Measurements from ENCODE around the gene CEP128.

CEP128 gene

GRCh38 chr14:80940146-80940545, 1.4 kb downstream of the CEP128 start:
- no peak overlapping the region for H3K4ac ChIP-seq (ENCODE audit: low read depth, low read length)
- no peak overlapping the region for H3K23ac ChIP-seq (ENCODE audit: low read length)
- no peak overlapping the region for H3K9ac ChIP-seq (ENCODE audit: low read length)
- H3K27me3 ChIP-seq (ENCODE audit: insufficient read depth, low read length) = no peaks in the 10 kb centered on the region
- no peak overlapping the region for H2AK5ac ChIP-seq (ENCODE audit: low read length)
- peaks cover 2% of the 10 kb centered on the region for H3K79me2 ChIP-seq (ENCODE audit: control insufficient read depth, insufficient read depth, low read length, poor library complexity)
- no peak overlapping the region for H3K27ac ChIP-seq (ENCODE audit: low read depth, low read length)
- no peak overlapping the region for H4K12ac ChIP-seq (ENCODE audit: low read depth, low read length)
- H3K4me2 ChIP-seq (ENCODE audit: low read length) = no peak overlapping the region
- H3K79me1 ChIP-seq (ENCODE audit: low read length) = peaks cover 3% of the 10 kb centered on the region
- H4K91ac ChIP-seq (ENCODE audit: low read depth, low read length) = no peak overlapping the region
- no peak overlapping the region for H2BK120ac ChIP-seq (ENCODE audit: insufficient read depth, low read length, poor library complexity)
- H3K9me3 ChIP-seq (ENCODE audit: insufficient read depth, low read depth, low read length) = no peaks in the 10 kb centered on the region
- H3K36me3 ChIP-seq (ENCODE audit: control insufficient read depth in 1 of 2, insufficient read depth in 2 of 2, low read length in 2 of 2) = peaks cover 0 to 1% of the 10 kb centered on the region in 2 experiments
- no peak overlapping the region for H4K8ac ChIP-seq (ENCODE audit: low read depth, low read length)
- H3K14ac ChIP-seq (ENCODE audit: low read length) = no peak overlapping the region
- no peak overlapping the region for H3K4me3 ChIP-seq (ENCODE audit: low read depth, low read length)
- no peak overlapping the region for H2BK12ac ChIP-seq (ENCODE audit: low read length)
- WGBS (ENCODE audit: extremely low coverage, insufficient coverage, insufficient read length) = no CpG with 5 or more reads among the region's 1 CpG
- no peak for DNase-seq
- H3K4me1 ChIP-seq (ENCODE audit: control insufficient read depth in 1 of 2, insufficient read depth in 2 of 2, low read length in 2 of 2) = no peaks in the 10 kb centered on the region
- no peak overlapping the region for H2BK5ac ChIP-seq (ENCODE audit: low read depth, low read length, poor library complexity)
- H3K18ac ChIP-seq (ENCODE audit: low read length) = no peak overlapping the region
- H2AFZ ChIP-seq (ENCODE audit: insufficient read depth, low read length, poor library complexity) = no peak overlapping the region

- H4K91ac ChIP-seq (ENCODE audit: low read depth, low read length) = no peak overlapping the region
- H4K12ac ChIP-seq (ENCODE audit: low read depth, low read length) = no peak overlapping the region
- H3K23ac ChIP-seq (ENCODE audit: low read length) = no peak overlapping the region
- H3K4ac ChIP-seq (ENCODE audit: low read depth, low read length) = no peak overlapping the region
- H3K79me1 ChIP-seq (ENCODE audit: low read length) = no peaks in the 10 kb centered on the region
- no peak overlapping the region for H3K4me3 ChIP-seq (ENCODE audit: low read depth, low read length)
- no peaks in the 10 kb centered on the region for H3K79me2 ChIP-seq (ENCODE audit: control insufficient read depth, insufficient read depth, low read length, poor library complexity)
- H3K36me3 ChIP-seq (ENCODE audit: control insufficient read depth in 1 of 2, insufficient read depth in 2 of 2, low read length in 2 of 2) = peaks cover 0 to 1% of the 10 kb centered on the region in 2 experiments
- H2BK12ac ChIP-seq (ENCODE audit: low read length) = no peak overlapping the region
- no peak overlapping the region for H3K27ac ChIP-seq (ENCODE audit: low read depth, low read length)
- H3K9me3 ChIP-seq (ENCODE audit: insufficient read depth, low read depth, low read length) = no peaks in the 10 kb centered on the region
- H3K9ac ChIP-seq (ENCODE audit: low read length) = no peak overlapping the region
- no peak overlapping the region for H3K14ac ChIP-seq (ENCODE audit: low read length)
- no peak overlapping the region for H2AFZ ChIP-seq (ENCODE audit: insufficient read depth, low read length, poor library complexity)
- H3K4me2 ChIP-seq (ENCODE audit: low read length) = no peak overlapping the region
- no CpG with 5 or more reads among the region's 4 CpGs for WGBS (ENCODE audit: extremely low coverage, insufficient coverage, insufficient read length)
- H3K4me1 ChIP-seq (ENCODE audit: control insufficient read depth in 1 of 2, insufficient read depth in 2 of 2, low read length in 2 of 2) = no peaks in the 10 kb centered on the region
- H2AK5ac ChIP-seq (ENCODE audit: low read length) = no peak overlapping the region
- no peaks in the 10 kb centered on the region for H3K27me3 ChIP-seq (ENCODE audit: insufficient read depth, low read length)
- H2BK120ac ChIP-seq (ENCODE audit: insufficient read depth, low read length, poor library complexity) = no peak overlapping the region
- no peak overlapping the region for H3K18ac ChIP-seq (ENCODE audit: low read length)
- no peak for DNase-seq
- H4K8ac ChIP-seq (ENCODE audit: low read depth, low read length) = no peak overlapping the region
- no peak overlapping the region for H2BK5ac ChIP-seq (ENCODE audit: low read depth, low read length, poor library complexity)
Observed at GRCh38 chr14:80933686-80934085, 7.9 kb downstream of the CEP128 start.

GRCh38 chr14:80933282-80933681, 8.3 kb downstream of the CEP128 start:
- H3K79me1 ChIP-seq (ENCODE audit: low read length) = no peaks in the 10 kb centered on the region
- no peak overlapping the region for H3K9ac ChIP-seq (ENCODE audit: low read length)
- no peaks in the 10 kb centered on the region for H3K27me3 ChIP-seq (ENCODE audit: insufficient read depth, low read length)
- no peaks in the 10 kb centered on the region for H3K9me3 ChIP-seq (ENCODE audit: insufficient read depth, low read depth, low read length)
- H2BK120ac ChIP-seq (ENCODE audit: insufficient read depth, low read length, poor library complexity) = no peak overlapping the region
- no peak overlapping the region for H2BK5ac ChIP-seq (ENCODE audit: low read depth, low read length, poor library complexity)
- H3K4me2 ChIP-seq (ENCODE audit: low read length) = no peak overlapping the region
- no peaks in the 10 kb centered on the region for H3K36me3 ChIP-seq (ENCODE audit: control insufficient read depth in 1 of 2, insufficient read depth in 2 of 2, low read length in 2 of 2)
- H2AK5ac ChIP-seq (ENCODE audit: low read length) = no peak overlapping the region
- H3K4ac ChIP-seq (ENCODE audit: low read depth, low read length) = no peak overlapping the region
- H3K14ac ChIP-seq (ENCODE audit: low read length) = no peak overlapping the region
- H3K4me3 ChIP-seq (ENCODE audit: low read depth, low read length) = no peak overlapping the region
- H2AFZ ChIP-seq (ENCODE audit: insufficient read depth, low read length, poor library complexity) = no peak overlapping the region
- no peaks in the 10 kb centered on the region for H3K79me2 ChIP-seq (ENCODE audit: control insufficient read depth, insufficient read depth, low read length, poor library complexity)
- H3K4me1 ChIP-seq (ENCODE audit: control insufficient read depth in 1 of 2, insufficient read depth in 2 of 2, low read length in 2 of 2) = no peaks in the 10 kb centered on the region
- H2BK12ac ChIP-seq (ENCODE audit: low read length) = no peak overlapping the region
- H3K23ac ChIP-seq (ENCODE audit: low read length) = no peak overlapping the region
- H4K8ac ChIP-seq (ENCODE audit: low read depth, low read length) = no peak overlapping the region
- no peak overlapping the region for H4K12ac ChIP-seq (ENCODE audit: low read depth, low read length)
- H3K27ac ChIP-seq (ENCODE audit: low read depth, low read length) = no peak overlapping the region
- no peak overlapping the region for H3K18ac ChIP-seq (ENCODE audit: low read length)
- DNase-seq = no peak
- H4K91ac ChIP-seq (ENCODE audit: low read depth, low read length) = no peak overlapping the region

- Histone ChIP-seq H3K9ac (ENCODE audit: low read length) (no peak overlapping the region), H3K79me1 (ENCODE audit: low read length) (no peaks in the 10 kb centered on the region), H2BK5ac (ENCODE audit: low read depth, low read length, poor library complexity) (no peak overlapping the region), H3K4me2 (ENCODE audit: low read length) (no peak overlapping the region), H3K4me3 (ENCODE audit: low read depth, low read length) (no peak overlapping the region), H3K4ac (ENCODE audit: low read depth, low read length) (no peak overlapping the region), H3K23ac (ENCODE audit: low read length) (no peak overlapping the region), H4K12ac (ENCODE audit: low read depth, low read length) (no peak overlapping the region), H3K27me3 (ENCODE audit: insufficient read depth, low read length) (no peaks in the 10 kb centered on the region), H3K14ac (ENCODE audit: low read length) (no peak overlapping the region), H3K27ac (ENCODE audit: low read depth, low read length) (no peak overlapping the region), H2BK12ac (ENCODE audit: low read length) (no peak overlapping the region), H2BK120ac (ENCODE audit: insufficient read depth, low read length, poor library complexity) (no peak overlapping the region), H3K9me3 (ENCODE audit: insufficient read depth, low read depth, low read length) (no peaks in the 10 kb centered on the region), H2AFZ (ENCODE audit: insufficient read depth, low read length, poor library complexity) (no peak overlapping the region), H3K18ac (ENCODE audit: low read length) (no peak overlapping the region), H4K91ac (ENCODE audit: low read depth, low read length) (no peak overlapping the region), H3K4me1 (ENCODE audit: control insufficient read depth in 1 of 2, insufficient read depth in 2 of 2, low read length in 2 of 2) (no peaks in the 10 kb centered on the region), H3K36me3 (ENCODE audit: control insufficient read depth in 1 of 2, insufficient read depth in 2 of 2, low read length in 2 of 2) (no peaks in the 10 kb centered on the region), H4K8ac (ENCODE audit: low read depth, low read length) (no peak overlapping the region), H2AK5ac (ENCODE audit: low read length) (no peak overlapping the region), H3K79me2 (ENCODE audit: control insufficient read depth, insufficient read depth, low read length, poor library complexity) (no peaks in the 10 kb centered on the region)
- peak; percentile 30 to 73 for DNase-seq
- WGBS (ENCODE audit: extremely low coverage, insufficient coverage, insufficient read length) = no CpG with 5 or more reads among the region's 8 CpGs
Observed at GRCh38 chr14:80930836-80931389, 10.6 kb downstream of the CEP128 start.
